ENCODE data around the gene HOXD12.
A peak's percentile ranks its signal among the peaks of the same experiment; 100 is the strongest.

HOXD12 gene

GRCh38 chr2:176107731-176108181 lies 8.2 kb downstream of the HOXD12 start:
- DNase-seq = no peak

- DNase-seq = no peak
Measured at GRCh38 chr2:176109192-176109901, 9.8 kb downstream of the HOXD12 start.

GRCh38 chr2:176109946-176110345 lies 10.4 kb downstream of the HOXD12 start:
- DNase-seq = no peak

DNA sequence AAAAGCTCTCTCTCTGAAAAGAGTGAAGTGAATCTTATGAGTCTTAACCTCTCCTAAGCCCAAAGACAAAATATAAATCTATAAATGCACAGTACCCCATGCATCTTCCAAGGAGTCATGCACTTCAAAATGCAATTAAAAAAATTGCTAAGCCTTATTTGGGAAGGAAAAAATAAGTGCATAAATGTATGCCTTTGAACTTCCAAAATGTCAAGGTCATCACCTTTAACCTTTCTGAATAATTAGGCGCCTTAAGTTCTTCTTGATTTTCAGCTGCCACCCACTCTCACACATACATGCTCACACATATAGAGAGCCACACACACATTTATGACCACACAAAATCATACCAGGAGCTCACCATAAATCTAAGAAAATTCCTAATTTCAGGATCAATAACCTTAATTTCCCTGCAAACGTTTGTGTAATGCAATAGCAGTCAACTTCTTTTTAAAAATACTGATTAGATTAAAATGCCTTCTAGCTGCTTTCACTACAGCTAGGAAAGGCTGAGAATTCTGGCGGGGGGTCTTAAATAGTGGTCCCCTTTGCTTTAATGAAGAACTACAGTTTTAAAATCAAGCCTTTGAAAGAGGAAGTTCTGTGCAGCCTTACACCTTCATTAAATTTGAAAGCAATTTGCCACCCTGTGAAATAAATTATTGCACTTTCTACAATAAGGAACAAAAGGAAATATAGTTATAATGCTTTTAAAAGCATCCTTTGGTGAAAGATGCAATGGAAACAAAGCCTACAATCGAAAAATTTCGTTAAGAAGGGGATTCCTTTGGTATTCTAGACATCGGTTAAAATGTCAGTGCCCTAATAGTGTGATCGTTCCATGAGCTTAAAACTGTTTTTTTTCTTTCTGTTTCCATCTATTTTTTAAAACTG lies 11.1 kb downstream of the HOXD12 start:
- no peak for DNase-seq

GRCh38 chr2:176111309-176111663 lies 11.7 kb downstream of the HOXD12 start:
- DNase-seq = peak; percentile 43

- DNase-seq = no peak
Measured at GRCh38 chr2:176111846-176112374, 12.3 kb downstream of the HOXD12 start.

DNA sequence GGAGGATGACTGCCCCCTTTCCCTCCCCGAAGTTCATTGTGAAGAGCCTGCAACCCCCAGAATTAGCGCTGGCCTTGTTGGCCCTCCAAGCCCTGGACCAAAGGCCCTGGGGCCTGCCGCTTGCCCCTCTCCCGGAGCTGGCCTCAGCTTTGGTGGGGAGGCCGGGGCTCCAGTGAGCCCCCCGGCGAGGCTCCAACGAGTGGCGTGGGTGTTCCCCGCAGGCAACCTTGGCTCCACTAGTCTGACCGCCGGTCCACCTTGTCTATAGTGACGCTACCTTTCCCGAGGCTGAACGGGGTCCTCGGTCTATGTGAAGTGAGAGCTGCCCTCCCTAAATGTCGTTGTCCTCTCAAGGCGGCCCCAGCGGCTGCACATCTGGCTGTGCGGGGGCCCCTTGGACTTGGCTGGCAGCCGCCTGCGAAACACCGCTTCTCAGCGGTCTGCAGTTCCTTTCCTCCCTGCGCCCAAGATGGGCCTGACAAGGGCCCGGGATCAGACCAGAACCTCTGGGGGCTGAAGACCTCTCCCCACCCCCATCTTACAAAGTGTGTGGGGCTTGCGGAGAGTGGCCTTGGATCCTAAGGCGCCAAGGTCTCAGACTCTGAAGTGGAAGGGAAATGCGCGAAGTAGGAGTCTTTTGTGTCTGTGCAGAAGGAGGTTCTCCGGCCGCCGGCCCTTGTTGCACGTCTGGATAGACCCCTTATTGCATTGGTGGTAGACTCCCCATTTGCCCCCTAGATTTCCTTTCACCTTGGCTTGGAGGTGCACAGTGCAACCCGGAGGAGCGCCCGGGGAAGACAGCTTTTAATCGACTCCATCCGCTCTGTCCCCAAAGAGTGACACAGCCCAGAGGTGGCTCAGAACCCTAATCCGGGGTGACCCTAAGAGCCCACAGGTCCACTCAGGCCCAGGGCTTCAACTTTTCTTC lies 13.0 kb downstream of the HOXD12 start:
- DNase-seq = no peak

DNA sequence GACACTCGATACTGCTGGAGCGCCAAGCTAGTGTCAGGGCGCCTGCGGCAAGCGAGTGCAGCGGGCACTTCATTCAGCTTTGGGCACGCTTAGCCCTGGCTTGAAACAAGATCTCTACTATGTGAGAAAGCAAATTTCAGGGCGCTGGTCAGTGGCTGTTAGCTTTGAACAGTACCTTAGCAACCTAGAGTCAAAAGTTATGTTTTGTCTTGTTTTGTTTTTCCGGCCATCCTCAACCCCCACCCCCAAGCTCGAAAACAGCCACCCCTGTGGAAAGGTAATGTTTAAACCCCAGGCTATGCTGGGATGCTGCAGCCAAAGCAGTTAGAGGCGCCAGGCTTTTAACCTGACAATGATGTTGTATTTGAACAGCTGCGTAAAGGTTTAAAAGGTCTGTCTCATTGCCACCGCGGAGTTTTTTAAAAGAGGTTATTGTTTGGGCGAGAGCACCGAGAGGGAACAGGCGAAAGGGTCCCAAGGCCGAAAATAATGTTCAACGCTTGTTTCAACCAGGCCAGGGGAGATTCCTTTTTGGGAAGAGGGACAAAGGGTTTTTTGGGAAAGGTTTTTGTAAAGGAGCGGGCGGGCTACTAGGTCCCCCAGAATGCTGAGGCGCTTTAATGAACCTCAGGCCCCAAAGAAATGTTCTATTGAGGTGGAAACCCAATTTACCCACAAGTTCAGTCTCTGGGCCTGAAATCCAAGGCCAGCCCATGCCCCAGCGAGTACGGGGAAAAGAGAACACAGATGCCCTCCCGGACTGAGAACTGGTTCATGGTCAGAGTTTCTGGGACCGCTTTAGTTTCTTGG lies 14.7 kb downstream of the HOXD12 start:
- DNase-seq = no peak

DNA sequence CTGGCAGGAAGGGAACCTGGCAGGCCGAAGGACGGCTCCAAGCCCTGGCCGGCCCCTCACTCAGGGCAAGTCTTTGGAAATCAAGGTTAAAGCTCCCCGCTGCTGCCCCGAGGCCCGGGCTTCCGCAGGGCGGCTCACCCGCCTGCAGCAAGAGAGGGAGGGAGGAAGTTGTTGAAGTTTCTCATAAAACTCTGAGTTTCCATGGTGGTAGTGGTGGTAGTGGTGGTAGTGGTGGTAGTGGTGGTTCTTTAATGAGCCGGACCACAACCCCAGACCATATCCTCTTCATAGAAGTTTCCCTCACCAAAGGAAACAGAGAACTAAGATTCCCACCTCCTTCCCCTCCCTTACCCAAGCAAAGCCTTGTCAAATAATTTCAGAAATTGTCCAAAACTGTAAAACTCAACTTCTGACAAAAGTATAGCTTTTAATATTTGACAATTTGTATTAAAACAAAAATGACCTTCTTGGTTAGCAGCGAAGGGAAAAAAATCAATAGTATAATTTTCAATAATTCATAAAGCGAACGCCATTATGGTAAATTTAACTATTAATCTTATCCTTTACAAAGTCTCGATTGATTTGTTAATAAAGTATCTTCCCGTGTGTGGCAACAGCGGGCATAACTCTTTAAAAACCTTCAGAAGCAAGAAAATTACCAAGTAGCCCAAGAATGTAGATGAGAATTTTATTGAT lies 15.5 kb downstream of the HOXD12 start:
- DNase-seq = no peak

- DNase-seq = no peak
Measured at GRCh38 chr2:176115883-176116813, 16.6 kb downstream of the HOXD12 start, which contains the start of gene HOXD10. TSS of gene HOXD10 (plus strand) at chr2:176116778. CDS start at chr2:176116834, 56 bp downstream.

GRCh38 chr2:176117162-176117822 lies 17.7 kb downstream of the HOXD12 start:
- no peak for DNase-seq

GRCh38 chr2:176117823-176118371 lies 18.3 kb downstream of the HOXD12 start:
- DNase-seq = no peak

DNA sequence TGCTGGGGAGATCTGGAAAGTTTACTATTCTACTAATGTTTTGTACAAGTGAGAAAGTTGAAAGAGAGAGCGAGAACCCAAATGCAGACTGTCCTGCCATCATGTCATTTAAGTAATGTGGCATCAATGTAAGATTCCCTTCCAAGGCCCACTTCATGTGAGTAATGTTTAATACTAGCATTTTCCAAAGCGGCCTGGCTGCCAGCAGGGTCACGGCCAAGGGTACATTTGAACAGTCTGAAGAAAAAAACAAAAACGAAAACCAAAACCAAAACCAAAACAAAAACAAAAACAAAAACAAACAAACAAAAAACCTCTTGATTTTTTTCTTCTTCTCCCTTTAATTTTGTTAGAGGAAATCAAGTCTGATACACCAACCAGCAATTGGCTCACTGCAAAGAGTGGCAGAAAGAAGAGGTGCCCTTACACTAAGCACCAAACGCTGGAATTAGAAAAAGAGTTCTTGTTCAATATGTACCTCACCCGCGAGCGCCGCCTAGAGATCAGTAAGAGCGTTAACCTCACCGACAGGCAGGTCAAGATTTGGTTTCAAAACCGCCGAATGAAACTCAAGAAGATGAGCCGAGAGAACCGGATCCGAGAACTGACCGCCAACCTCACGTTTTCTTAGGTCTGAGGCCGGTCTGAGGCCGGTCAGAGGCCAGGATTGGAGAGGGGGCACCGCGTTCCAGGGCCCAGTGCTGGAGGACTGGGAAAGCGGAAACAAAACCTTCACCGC lies 19.2 kb downstream of the HOXD12 start:
- peak; percentile 37 for DNase-seq

GRCh38 chr2:176120364-176121189 lies 21.0 kb downstream of the HOXD12 start:
- DNase-seq = no peak

DNA sequence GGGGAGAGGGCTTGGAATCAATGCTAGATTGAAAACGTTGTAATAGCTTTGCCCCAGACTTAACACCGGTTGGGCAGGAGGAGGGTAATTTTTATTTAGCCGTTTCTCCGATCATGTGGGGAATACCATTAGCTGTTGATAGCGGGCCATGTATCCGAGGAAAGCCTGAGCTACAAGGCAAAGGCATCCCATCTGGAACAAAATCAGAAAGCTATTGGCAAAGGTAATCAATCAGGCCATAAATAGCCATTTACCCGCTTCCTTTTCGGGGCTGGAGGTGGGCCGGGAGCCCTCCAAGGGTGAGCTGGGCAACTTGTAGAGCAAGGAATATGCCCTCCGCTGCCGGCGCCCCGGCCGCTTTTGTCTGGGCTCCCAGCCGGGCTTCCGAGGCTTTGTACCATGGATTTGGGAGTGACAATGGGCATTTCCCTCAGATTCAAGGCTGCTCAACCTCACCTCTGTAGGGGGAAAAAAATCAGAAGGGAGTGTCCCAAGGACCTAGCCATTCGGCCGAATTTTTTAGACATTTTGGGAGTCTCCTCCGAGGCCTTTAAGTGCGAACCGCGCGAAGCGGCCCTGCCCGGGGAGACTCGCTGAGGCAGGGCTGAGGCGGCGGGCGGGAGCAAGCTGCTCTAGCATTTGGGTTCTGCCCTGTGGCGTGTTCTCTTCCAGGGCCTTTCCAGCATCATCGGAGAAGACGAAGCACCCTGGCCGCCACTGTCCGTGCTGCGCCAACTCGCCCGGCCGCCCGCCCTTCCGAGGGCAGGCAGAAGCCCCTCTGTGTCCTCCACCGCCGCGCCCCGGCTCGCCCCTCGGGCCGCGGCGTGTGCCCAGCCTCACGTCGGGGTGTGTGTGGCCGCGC lies 21.8 kb downstream of the HOXD12 start:
- DNase-seq = no peak

- DNase-seq = no peak
Measured at GRCh38 chr2:176122052-176122682, 22.6 kb downstream of the HOXD12 start.
